ENCODE results near the gene USP6NL. TPM values are rescaled to one million over a fixed set of nuclear protein-coding genes. Genes with fewer than 3 reads are reported as not detected.

USP6NL gene
- total and polyA plus RNA-seq, 2 of the 8 experiments (the other 6 are each of a cell fraction or from before 2014, with no cell fraction given), result 10.9 to 28.8 TPM

DNA sequence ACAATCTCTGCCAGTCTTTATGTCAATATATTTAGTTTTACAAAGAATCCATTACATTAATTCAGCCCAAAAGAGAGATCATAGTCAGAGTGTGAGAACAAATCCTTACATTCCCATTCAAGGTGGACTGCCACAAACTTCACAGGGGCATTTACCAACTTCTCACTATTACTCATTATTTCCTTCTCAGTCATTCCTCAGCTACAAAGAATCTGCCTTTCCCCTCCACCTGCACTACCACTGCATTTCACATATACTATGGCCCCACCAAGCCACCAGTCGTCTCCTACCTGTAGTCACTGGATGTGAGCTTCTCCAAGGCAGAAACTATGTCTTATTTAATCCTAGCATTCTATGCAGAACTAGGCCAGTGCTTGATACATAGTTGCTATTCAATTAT lies 94.3 kb downstream of the USP6NL start:
- Histone ChIP-seq H4K5ac (ENCODE audit: insufficient read length, low read depth, low read length) (no peak overlapping the region), H3K9me3 (ENCODE audit: insufficient read depth in 2 of 2, low read depth in 1 of 2, low read length in 1 of 2) (no peaks in the 10 kb centered on the region), H3K4me2 (ENCODE audit: insufficient read depth in 1 of 2, low read depth in 2 of 2, low read length in 2 of 2) (no peak overlapping the region), H3K18ac (ENCODE audit: extremely low read depth, low read length) (no peak overlapping the region), H3K4me1 (replicated peaks in 1 of 4; ENCODE audit: control insufficient read depth in 3 of 4, insufficient read depth in 4 of 4, low read length in 3 of 4) (peaks cover 0 to 4% (median 0%) of the 10 kb centered on the region in 4 experiments; a peak in 1 of 7 replicates), H2BK120ac (replicated peaks; ENCODE audit: low read depth, low read length) (no peak overlapping the region), H3K23me2 (ENCODE audit: low read depth, low read length) (no peaks in the 10 kb centered on the region), H2BK12ac (ENCODE audit: low read depth, low read length) (no peak overlapping the region), H4K20me1 (replicated peaks in 1 of 2; ENCODE audit: control insufficient read depth in 1 of 2, insufficient read depth in 2 of 2, low read length in 2 of 2) (peaks cover 0 to 2% of the 10 kb centered on the region in 2 experiments), H3K27me3 (replicated peaks in 1 of 4; ENCODE audit: control insufficient read depth in 3 of 4, extremely low read depth in 1 of 4, insufficient read depth in 3 of 4, low read length in 3 of 4) (no peaks in the 10 kb centered on the region), H3K14ac (ENCODE audit: insufficient read length) (no peak overlapping the region), H2AFZ (ENCODE audit: low read length) (no peak overlapping the region), H2AK5ac (ENCODE audit: low read depth, low read length) (no peak overlapping the region), H4K8ac (ENCODE audit: extremely low read depth, insufficient read depth, low read length) (no peak overlapping the region), H3K4me3 (ENCODE audit: extremely low read depth in 1 of 4, insufficient read depth in 2 of 4, low read depth in 3 of 4, low read length in 4 of 4) (no peak overlapping the region), H3K79me1 (ENCODE audit: low read depth, low read length) (no peaks in the 10 kb centered on the region; the same call in 1 of the 2 replicates), H3K79me2 (ENCODE audit: control insufficient read depth in 1 of 2, insufficient read depth in 2 of 2, low read length in 2 of 2) (peaks cover 0 to 2% of the 10 kb centered on the region in 2 experiments; a peak in 1 of 4 replicates), H3K4ac (replicated peaks; ENCODE audit: insufficient read length, low read depth, low read length) (no peak overlapping the region), H2BK5ac (ENCODE audit: low read depth, low read length) (no peak overlapping the region), H4K91ac (replicated peaks; ENCODE audit: insufficient read length, low read length) (no peak overlapping the region), H2BK20ac (ENCODE audit: low read length) (no peak overlapping the region), H2BK15ac (ENCODE audit: low read length) (no peak overlapping the region), H3K27ac (ENCODE audit: low read depth, low read length) (no peak overlapping the region), H3K56ac (replicated peaks; ENCODE audit: insufficient read length, low read depth, low read length) (no peak overlapping the region), H3K36me3 (ENCODE audit: control insufficient read depth in 2 of 4, insufficient read depth in 4 of 4, low read length in 3 of 4) (0 out of 8 replicates have a peak, but pooled peaks cover 0 to 4% (median 2%) of the 10 kb centered on the region in 4 experiments), H3K23ac (ENCODE audit: insufficient read length) (no peak overlapping the region), H3K9ac (replicated peaks in 1 of 4; ENCODE audit: extremely low read depth in 1 of 4, low read depth in 3 of 4, low read length in 3 of 4) (no peak overlapping the region)
- CTCF ChIA-PET (ENCODE audit: partially characterized antibody), result interaction anchor here (0.8 kb wide), 1 partner anchor 224 kb away, joined by 4 read pairs; no protein-coding TSS in a partner anchor
- FAIRE-seq (no peak), DNase-seq (ENCODE audit: low read depth in 1 of 2, low spot score in 2 of 2) (no peak)
- POLR2A ChIA-PET (ENCODE audit: partially characterized antibody), result interaction anchor here (0.9 kb wide), 1 partner anchor 241 kb away, joined by 3 read pairs; no protein-coding TSS in a partner anchor
- WGBS, 2 experiments (ENCODE audit: extremely low coverage in 1 of 2, insufficient coverage in 1 of 2, insufficient read length in 1 of 2, insufficient replicate concordance in 2 of 2, low coverage in 1 of 2, low lambda C conversion rate in 2 of 2, missing lambda C conversion rate in 1 of 2), result 96% methylated on average over 1 of the region's 1 CpG; no CpG with 5 or more reads in 1 of the 2 experiments
- TF ChIP-seq EP300 (IDR thresholded peaks at IDR 0.05; ENCODE audit: borderline replicate concordance in 1 of 2, low read depth in 2 of 2, low read length in 2 of 2) (no peak), MAX (IDR thresholded peaks at IDR 0.05) (no peak), RAD21 (IDR thresholded peaks at IDR 0.05 in 1 of 2, conservative IDR thresholded peaks at IDR 0.05 in 1 of 2; ENCODE audit: low read depth in 2 of 2, low read length in 2 of 2) (no peak), SAP30 (IDR thresholded peaks at IDR 0.05; ENCODE audit: insufficient read depth, insufficient replicate concordance, low read length) (no peak), FOSL1 (IDR thresholded peaks at IDR 0.05; ENCODE audit: insufficient read depth, low read depth, low read length) (no peak), POLR2AphosphoS5 (IDR thresholded peaks at IDR 0.05; ENCODE audit: low read depth, low read length) (no peak), ATF3 (IDR thresholded peaks at IDR 0.05; ENCODE audit: insufficient read depth, low read depth, low read length) (no peak), TAF1 (IDR thresholded peaks at IDR 0.05; ENCODE audit: low read depth, low read length) (no peak), JUND (IDR thresholded peaks at IDR 0.05; ENCODE audit: low read length) (no peak), KDM5A (IDR thresholded peaks at IDR 0.05; ENCODE audit: low read length) (no peak), SRF (IDR thresholded peaks at IDR 0.05; ENCODE audit: low read depth, low read length) (no peak), BCL11A (IDR thresholded peaks at IDR 0.05; ENCODE audit: low read depth in 2 of 2, low read length in 2 of 2) (no peak)
